COLO829 (cell line): ENCODE results near the gene RHO.

Experiments used
- DNase-seq: peaks from one replicate; pipeline ENCODE4 v3.0.0; 2012; ENCODE audit warnings: low spot score

The RHO gene

GRCh38 chr3:129560269-129560787, 31.9 kb downstream of the RHO start:
- DNase-seq, result no peak

DNA sequence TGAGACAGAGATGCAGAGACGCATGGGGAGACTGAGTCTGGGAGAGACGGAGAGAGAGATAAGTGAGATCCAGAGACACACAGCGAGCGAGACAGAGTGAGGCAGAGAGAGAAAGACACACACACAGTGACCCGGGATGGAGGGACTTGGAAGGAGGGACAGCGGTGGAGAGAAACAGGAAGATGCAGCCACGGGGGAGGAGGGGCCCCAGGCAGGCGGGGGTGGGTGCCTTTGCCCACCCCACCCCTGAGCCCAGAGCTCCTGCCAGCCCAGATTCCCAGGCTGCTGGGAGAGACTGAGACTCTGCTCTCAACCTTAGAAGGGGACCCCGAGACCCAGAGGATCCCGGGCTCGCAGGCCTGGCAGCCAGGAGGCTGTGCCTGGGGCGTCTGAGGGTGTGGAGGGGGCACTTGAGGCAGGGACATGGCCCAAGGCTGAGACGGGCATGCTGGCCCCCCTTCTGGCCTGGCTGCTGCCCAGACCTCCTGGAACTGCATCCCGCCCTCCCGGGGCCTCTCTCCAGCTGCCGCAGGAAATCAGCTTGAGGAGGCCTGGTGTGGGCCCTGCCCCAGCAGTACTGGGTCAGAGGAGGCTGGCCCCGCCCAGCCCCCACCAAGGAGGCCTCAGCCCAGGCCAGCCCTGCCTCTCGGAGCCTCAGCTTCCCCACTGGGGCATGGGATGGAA, 32.6 kb downstream of the RHO start:
- DNase-seq, result no peak

DNA sequence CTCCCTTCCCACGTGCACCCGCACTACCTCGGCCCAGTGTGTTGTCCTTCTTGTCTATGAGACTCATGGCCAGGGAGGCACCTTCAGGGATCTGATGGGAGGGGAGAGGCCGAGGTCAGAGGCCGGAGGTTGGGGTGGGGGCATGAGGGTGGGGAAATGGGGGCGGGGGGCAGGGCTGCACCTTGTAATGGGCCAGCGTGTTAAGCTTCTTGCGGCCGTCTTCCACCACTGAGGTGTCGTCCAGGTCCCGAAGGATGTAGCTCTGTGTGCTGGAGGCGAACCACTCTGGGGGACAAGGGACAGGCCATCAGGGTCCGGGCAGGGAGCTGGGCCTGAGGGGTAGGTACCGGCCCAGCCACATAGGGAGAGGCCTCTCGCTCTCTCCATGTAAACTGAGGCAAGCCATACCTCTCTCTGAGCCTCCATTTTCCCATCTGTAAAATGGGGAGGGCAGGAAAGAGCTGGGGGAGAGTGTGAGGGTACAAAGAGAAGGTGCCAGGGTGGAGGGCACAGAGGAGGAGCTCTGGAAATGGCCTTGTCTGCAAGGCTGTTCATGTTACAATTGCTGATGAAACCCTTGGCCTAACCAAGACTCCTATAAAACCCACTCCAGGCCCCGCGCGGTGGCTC, 33.3 kb downstream of the RHO start:
- no peak for DNase-seq

DNA sequence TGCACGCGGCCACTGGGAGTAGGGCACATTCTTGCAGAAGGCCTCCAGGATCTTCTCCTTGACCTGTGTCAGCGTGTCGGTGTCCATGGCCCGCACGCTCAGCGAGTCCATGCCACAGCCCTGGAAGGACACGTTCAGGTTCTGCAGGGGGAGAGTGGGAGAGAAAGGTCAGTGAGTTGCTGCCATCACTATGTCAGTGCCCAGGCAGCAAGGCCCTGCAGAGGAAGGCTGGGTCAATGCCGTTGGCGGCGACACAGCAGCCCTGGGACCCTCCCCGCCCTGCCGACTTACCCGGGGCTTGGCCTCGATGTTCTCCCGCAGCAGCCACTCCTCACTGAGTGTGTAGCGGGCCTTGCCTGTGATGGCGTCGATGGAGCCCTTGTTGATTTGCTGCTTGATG, 34.4 kb downstream of the RHO start:
- no peak for DNase-seq

- no peak for DNase-seq
These were observed 34.9 kb downstream of the RHO start for GRCh38 chr3:129563332-129563731.

GRCh38 chr3:129563850-129564535, 35.6 kb downstream of the RHO start:
- no peak for DNase-seq

DNA sequence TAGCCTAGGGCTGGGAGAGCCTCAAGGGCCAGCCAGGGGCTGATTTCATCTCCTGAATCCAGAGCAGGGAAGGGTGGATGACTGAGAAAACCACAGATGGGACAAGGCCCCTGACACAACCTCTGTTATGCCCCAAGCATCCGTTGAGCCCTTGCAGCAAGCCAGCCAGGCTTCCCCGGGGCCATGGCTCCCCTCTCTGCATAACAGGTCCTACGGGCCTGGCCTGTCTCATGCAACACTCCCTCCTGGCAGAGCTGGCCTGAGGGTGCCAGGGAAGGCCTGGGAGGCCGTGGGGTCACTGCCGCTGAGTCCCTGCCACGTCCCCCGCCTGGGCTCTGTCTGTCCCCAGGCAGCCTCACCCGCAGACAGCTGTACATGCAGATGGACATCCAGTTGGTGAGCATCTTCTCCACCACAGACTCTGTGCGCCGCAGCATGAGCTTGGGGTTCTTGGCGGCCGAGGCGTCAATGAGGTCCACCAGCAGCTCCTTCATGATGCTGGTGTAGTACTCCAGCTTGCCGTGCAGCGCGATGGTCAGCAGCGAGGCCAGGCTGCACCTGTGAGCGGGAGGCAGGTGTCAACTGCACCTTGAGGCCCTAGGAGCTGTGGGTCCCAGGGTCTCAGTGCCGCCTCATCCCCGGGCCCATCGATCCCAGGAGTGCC, 36.7 kb downstream of the RHO start:
- no peak for DNase-seq

DNA sequence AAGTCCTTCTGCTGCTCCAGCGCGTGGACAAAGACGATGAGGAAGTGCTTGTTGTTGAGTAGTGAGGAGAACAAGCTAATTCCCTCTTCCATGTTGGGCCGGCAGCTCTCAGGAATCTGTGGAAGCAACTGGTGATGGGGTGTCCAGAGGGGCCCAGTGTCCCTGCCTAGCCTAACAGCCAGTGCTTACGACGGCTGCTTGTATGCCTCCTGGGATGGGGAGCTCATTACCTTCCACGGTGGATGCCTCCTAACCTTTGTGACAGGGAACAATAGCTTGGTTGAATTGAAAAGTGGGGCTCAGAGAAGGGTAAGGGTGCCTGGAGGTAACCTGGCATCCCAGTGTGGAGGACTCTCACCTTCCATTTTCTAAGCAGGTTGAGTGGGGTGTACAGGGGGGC, 37.5 kb downstream of the RHO start:
- no peak for DNase-seq

DNA sequence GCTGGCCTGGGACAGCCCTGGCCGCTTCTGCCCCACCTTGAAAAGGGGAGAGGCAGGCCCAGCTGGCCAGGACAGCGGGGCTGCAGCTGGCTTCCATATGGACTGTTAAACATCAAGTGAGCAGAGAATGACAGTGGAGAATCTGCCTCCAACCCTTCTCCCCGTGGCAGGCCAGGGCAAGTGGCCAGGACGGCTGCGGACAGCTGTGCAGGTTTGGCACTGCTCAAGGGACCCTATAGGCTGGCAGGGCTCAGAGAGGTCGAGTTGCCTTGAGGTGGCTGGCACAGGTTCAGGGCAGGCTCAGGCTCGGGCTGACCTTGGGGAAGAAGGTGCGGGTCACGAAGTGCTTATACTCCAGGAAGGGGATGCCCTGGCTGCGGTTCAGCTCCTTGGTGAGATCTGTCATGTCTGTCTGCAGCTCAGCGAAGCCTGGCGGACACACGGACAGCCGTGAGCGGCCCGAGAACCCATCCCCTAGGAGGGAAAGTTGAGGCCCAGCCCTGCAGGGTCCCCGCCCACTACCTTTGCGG, 38.8 kb downstream of the RHO start:
- DNase-seq, result no peak

DNA sequence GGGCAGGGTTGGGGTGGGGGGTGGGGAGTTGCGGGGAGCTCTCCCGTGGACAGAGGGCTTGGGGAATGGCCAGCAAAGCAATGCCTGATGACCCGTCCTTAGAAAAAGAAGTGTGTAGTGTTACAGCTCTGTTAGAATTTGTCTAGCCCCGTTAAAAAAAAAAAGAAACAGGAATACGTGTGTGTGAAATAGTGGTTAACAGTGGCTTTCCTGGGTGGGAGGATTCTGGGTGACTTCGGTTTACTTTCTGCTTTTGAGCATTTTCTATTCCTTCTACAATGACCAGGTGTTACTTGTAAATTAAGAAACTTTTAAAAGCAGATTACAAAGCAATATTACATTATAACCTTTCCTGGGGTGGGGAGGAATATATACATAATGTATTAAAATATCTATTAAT, 39.5 kb downstream of the RHO start:
- no peak for DNase-seq

DNA sequence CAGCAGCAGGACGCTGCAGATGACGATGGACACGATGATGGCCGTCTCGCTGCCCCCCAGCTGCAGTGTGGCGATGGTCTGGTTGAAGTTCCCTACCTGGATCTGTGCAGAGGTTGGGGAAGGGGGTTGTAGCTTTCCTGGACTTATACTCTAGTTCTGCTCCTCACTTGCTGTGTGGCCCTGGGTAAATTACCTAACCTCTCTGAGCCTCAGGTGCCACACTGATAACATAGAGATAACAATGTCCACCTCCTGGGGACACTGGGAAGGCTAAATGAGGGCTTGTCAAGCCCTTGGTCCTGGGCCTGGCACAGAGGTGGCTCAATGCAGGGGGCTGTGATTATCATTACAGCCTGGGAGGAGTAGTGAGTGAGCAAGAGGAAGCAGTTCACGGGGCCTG, 41.4 kb downstream of the RHO start:
- no peak for DNase-seq

DNA sequence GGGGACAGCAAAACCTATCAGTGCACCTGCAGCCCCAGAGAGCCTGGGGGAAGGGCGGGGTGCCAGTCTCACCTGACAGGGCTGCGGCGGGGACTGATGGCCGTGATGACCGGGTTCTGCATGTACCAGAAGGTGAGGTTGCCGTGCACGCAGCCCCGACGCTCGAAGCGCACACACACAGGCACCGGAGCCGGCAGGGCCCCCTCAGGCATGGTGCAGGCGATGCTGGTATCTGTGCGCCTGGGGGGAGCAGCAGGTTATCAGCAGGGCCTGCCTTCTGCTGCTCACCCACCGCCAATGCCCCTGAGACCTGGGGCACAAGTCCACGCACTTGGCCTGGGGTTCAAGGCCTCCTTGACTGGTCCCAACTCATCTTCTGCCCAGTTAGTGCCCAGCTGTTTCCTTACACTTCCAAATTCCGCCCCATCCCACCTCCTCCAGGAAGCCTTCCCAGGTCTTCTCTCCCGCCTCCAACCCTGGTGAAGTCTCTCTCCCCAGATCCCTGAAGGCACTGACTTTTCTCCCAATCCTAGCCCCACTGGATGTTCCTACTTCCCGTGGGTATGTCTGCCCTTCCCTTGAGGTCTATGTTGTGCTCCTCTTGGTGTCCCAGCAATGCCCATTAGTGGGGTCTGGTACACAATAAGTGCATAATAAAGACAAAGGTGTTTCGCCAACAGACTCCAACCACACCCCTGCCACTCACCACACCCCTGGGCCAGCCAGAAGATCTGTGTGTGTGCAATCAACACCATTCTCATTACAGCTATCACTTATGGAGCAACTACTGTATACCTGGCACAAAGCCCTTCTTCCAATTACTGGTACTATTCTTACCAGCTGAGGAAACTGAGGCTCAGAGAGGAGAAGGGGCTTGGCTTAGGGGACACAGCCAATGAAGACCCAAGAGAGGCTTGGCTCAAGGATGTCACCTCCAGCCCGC, 43.4 kb downstream of the RHO start:
- DNase-seq, result no peak

DNA sequence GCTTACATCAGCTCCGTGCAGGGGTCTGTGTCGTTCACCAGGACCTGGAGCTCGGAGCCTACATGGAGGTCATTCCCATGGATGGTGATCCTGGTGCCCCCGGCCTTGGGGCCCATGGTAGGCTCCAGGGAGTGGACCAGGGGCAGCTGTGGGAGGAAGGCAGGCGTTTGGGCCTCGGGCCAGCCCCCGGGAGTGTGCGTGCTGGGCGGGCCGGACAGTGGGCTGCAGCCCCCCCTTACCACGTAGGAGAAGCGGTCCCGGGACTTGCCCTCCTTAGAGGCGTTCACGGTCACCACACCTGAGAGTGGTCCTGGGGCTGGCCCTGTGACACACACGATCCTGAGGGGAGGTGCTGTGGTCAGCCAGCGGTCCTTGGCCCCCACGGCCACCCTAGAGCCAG, 44.2 kb downstream of the RHO start:
- DNase-seq, result no peak

GRCh38 chr3:129573493-129573892, 45.1 kb downstream of the RHO start:
- DNase-seq, result no peak

- DNase-seq, result no peak
These were observed 45.8 kb downstream of the RHO start for GRCh38 chr3:129574206-129574605.

GRCh38 chr3:129575233-129575996, 47.0 kb downstream of the RHO start:
- DNase-seq, result no peak

DNA sequence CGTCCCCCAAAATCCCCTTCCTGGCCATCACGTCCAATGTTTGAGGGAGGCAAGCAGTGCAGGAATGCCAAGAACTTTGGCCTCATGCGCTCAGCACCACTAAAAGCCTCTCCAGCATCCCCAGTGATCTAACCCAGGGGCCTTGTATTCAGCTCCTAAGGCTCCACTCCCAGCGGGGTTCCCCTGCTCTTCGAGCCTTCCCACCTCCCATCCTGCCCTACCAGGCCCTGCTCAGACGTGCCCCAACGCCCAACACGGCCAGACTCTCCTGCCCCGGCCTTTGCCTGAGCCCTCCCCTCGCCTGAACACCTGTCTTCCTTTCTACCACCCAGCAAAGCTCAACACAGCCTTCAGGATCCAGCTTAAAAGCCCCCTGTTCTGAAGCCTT, 47.6 kb downstream of the RHO start:
- DNase-seq, result no peak

DNA sequence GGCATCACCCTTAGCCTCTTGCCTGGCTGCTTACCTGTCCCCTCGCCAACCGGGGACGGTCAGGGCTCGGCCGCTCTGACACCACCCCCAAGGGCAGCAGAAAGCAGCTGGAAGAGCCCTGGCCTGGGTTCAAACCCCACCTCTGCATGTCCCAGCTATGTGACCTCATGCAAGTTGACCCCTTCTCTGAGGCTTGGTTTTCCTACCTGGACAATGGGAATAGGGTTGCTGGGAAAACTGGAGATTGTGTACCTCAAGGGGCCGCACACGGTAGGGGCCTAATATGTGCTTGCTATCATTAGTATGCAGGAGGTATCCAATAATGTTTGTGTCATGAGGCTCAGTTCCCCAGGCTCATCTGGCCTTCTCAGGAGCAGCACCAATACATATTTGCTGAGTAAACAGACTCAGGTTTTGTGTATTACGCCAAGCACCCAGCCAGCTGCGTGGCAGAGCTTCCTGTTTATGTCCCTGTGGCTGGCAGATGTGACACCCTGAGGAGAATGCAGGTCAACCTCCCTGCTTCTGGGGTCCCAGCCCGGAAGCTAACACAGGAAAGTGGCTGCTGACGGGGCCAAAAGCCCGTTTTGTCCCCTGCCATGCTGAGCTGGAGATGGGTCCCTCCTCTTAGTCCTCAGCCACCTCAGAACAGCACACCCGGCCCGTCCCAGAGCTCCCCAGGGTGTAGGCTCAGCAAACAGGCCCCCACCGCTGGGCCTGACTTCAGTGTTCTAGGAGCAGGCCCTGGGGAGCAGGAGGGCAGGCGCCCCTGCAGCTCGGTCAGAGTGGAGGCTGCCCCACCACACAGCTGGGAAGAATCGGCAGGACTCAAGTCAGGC, 48.3 kb downstream of the RHO start:
- no peak for DNase-seq

GRCh38 chr3:129577366-129577765, 48.9 kb downstream of the RHO start:
- DNase-seq, result no peak
